NCI-H1436 treated with DMSO at 0.1 percent for 48 hours (cell line): ENCODE data around the gene KIF6.
"Not testable (repeated sequence)": the region's sequence is repeated elsewhere in the genome, so short reads cannot be mapped to it uniquely, and the experiment has no call there.

Experiments
- DNase-seq: peaks from one replicate; lab custom pipeline; 2025; lab: John Stamatoyannopoulos, UW

Gene KIF6

DNA sequence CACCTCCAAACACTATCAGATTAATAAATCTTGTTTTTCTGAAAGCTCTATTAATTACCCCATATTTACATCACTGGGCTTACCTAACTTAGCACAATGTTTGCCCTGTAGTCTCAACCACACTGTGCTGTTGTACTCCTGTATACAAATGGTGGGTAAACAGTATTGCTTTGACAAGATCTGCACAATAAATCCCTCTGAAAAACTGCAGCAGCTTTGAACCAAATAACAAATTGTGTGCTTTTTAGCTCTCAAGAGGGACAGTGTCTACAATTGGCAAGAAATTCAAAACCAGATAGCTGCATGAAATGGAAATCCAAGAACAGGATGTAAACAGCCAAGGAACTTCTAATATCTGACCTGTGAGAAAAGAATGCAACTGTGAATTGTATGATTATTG lies 10.4 kb downstream of the KIF6 start:
- DNase-seq: no peak

DNA sequence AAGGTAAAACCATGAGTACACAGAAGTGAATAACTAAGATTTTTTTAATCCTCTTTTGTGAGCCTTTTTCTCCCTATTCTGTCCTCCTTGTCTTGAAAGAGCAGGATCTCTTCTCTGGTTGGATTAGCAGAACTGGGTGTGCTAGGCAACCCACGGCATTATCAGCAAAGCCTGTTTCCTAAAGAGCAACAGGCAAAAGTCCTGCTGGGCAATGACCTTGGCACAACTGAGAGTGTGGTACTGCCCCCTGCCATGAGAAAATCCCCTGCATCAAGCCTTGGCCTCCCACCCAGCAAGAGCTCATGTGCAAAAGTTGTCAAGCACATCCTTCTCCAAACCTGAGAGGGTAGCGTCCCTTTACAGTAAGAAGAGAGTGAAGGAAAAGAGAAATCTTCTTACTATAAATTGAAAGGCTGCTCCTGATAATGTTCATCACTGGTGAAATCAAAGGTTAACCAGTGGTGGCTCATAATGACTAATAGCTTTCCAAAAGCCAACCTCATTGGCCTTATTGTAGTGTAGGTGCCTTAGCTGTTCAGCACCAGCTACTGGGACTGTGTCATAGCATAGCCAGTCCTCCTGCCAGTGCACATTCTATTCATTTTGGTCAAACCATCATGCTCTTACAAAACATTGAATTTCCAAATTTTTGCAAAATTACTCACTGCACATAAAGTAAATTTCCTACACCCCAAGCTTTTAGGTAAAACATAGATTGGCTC lies 17.1 kb downstream of the KIF6 start:
- no peak for DNase-seq

DNA sequence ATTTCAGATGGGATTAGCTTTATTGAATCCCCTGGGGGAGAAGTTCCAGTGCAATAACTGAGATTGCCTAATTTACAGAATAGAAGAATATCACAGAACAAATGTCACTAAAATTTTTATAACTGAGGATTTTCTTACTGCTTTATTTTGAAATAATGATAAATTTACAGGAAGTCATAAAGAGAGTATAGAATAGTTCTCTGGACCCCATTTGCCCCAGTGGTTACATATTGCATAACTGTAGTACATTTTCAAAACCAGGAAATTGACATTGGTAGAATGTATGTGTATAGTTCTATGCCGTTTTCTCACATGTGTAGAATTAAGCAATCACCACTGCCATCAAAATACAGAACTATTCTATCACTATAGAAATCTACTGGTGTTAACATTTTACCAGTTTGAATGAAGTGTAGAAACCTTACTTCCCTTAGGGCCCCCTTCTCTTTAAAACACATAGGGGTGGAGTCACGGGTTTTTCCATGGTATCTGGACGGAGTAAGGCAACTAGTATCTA lies 18.3 kb downstream of the KIF6 start:
- no peak for DNase-seq

DNA sequence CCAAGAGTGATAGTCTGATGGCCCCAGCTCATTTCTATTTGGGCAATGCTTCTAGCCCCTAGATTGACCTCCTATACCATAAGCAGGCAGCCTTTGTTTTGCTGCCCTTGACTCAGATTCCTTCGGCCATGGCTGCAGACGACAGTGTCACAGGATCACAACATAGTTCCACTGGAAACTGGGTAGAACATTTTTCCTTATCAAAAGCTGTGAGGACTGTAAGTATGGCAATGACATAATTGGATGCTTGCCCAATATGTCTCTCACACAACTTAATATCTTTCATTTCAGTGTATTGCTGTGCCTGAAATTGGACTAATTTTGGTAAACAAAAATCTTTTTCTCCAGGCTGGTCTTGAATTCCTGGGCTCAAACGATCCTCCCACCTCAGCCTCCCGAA lies 22.9 kb downstream of the KIF6 start:
- no peak for DNase-seq

GRCh38 chr6:39700362-39700761 lies 24.8 kb downstream of the KIF6 start:
- DNase-seq: no peak

DNA sequence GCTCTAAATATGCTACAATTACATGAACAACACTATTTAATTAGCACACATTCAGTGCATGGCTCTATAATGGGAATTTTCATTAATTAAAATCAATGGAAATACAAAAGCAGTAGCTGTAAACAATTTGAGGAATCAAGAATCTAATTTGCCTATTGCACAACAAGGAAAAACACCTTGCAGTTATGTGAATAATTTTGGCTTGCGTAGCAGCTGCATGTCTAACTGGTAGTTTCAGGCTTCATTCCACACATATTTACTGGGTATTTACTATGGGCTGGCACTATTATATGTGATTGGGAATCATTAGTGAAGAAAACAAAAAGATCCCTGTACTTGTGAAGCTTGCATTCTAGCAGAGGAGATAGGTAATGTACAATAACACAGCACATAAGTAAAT lies 26.4 kb downstream of the KIF6 start:
- DNase-seq: no peak

DNA sequence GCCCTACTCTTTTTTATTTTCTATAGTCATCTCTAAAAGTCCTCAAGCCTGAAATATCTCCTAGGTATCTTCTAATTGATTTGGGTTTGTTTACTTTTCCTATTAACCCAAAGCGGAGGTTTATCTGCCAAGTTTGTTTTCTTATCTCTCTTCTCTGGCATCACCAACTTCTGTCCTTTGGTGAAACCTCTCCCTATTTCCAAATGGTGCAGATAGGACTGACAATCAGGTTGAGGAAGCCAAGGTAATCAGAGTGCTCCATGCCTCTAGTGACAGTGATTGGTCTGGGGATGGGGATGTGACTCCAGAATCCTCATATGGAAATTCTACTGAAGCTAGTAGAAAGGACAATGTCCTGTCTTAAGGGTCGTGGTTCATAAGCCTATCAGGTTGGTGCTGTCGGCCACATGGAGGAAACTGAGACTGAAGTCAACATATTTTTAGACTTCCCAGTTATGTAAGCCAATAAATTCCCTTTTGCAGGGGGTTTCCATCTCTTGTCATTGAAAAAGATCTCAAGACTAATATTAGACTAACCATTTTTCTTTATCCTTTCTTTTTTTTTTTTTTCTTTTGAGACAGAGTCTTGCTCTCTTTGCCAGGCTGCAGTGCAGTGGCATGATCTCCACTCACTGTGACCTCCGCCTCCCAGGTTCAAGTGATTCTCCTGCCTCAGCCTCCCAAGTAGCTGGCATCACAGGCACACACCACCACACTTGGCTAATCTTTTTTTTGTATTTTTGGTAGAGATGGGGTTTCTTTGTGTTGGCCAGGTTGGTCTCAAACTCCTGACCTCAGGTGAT lies 28.0 kb downstream of the KIF6 start:
- no peak for DNase-seq

- DNase-seq: no peak
These were observed 29.8 kb downstream of the KIF6 start for GRCh38 chr6:39695447-39695846.

- no peak for DNase-seq
These were observed 32.0 kb downstream of the KIF6 start for GRCh38 chr6:39693206-39693605.

DNA sequence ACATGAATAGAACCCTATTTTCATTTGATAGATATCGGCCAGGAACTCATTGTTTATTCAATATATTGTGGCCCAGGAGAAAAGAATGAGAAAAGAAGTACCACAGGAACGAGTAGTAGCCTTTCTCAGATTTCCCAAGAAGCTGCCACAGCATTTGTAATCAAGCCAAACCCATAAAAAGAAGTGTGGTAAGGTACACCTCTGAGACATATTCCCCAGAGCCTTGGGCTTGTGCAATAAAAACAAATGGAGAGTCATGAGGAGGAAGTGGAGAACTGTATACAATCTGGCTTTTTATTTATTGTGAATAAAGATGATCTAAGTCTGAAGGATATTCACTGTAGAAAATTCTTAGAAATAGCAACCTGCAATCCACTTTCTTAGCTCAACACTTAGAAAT lies 36.7 kb downstream of the KIF6 start:
- no peak for DNase-seq

DNA sequence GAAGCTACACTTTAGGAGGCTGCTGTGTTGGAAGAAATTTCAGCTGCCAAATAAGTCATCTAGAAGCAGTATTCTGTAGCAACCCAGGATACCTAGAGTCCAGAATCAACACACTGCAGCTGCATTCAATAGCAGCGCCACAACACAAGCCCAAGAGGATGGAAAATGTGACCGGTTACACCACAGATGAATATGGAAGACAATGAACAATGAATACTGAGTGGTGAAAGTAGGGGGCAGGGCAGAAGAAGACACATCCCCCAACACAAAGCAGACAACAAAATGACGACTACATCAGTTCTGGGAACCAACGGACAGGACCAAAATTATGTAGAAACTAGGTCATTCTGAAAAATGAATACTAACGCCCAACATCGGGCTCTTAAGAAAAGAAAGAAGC lies 38.2 kb downstream of the KIF6 start:
- DNase-seq: no peak

GRCh38 chr6:39685938-39686337 lies 39.3 kb downstream of the KIF6 start:
- no peak for DNase-seq

DNA sequence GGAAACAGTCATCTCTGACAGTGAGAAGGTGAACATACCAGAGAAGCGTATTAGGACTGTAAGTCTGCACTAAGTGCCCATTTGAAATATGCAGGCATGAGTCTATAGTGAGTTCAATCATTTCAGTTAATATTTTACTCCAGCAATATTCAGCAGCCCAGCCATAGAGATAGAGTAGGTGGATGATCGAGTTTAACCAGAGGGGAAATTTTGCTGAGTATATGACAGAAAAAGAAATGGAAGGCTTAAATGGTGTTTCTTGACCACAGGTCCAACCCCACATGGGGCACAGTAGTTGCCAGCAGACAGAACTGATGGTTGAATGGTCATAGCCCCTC lies 39.8 kb downstream of the KIF6 start:
- DNase-seq: no peak

DNA sequence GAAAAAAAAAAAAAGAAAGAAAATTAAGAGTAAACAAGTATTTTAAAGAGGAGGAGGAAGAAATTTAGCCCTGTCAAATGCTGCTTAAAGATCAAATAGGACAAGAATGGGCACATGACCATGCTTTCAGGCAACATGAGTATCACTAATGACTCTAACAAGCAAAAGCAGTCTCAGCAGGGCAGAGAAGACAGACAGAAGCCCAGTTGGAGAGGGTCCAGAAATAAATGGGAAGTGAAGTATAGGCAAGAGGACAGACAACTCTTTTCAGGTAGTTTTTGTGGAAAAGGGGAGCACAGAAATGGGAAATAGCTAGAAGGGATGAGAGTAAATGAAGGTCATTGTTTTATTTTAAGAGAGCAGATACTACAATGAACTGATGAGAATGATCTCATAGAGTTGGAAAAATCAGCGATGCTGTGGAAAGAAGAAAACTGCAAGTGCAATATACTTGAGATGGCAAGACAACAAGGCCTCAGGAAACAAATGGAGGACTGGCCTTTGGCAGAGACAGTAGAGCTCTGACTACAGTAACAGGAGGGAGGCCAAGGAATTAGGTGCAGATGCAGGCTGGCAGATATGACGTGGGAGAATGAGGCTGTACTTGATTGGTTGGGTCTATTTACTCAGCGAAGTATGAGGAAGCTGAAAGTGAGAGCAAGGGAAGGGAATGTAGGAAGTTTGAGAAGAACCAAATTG lies 40.3 kb downstream of the KIF6 start:
- DNase-seq: no peak

DNA sequence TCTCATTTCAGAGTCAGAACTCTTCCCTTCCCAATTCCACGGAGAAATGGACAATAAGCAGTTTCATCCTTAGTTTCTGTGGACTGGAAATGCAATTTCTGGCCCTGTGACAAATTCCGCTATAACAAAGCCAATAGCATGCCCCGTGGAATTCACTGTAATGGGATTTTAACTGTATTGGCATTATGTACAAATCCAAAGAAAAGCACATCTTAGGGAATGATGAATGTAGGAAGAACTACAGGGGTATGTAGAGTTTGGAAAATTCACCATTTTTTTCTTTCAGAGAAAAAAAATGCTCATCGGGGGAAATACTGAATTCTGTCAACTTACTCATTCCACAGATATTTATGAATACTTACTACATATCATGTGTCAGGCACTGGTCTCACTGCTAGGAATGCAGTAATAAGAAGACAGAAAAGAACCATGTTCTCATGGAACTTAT lies 43.5 kb downstream of the KIF6 start:
- no peak for DNase-seq

DNA sequence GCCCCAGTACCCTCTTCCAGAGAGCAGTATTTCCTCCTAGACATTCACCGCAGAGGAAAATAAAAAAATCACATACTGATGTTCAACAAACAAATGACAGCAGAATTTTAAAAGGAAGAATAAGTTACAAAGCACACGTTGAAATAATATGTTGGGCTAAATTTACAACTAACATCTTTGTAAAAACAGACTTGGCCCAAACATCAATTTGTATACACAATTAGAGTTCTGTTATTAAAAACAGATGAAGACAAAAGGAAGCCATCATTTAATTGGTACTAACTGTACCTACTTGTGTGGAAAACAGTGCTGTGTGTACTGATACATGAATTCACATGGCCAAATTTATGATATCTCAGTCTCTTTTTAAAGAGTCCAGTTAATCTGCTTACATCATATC lies 46.3 kb downstream of the KIF6 start:
- DNase-seq: no peak

DNA sequence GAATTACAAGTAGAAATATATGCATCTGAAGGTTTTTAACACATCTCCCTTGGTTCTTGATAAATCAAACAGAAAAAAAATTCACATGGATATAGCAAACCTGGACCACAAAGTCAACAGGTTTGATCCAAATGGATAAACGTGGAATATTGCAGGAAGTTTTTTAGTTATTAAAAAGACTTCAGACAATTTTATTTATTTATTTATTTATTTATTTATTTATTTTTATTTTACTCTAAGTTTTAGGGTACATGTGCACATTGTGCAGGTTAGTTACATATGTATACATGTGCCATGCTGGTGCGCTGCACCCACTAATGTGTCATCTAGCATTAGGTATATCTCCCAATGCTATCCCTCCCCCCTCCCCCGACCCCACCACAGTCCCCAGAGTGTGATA lies 47.9 kb downstream of the KIF6 start:
- not testable (repeated sequence) for DNase-seq

- DNase-seq: no peak
These were observed 54.7 kb downstream of the KIF6 start for GRCh38 chr6:39670519-39670918.

- no peak for DNase-seq
These were observed 55.2 kb downstream of the KIF6 start for GRCh38 chr6:39669973-39670342.

GRCh38 chr6:39669207-39669972 lies 55.8 kb downstream of the KIF6 start:
- DNase-seq: no peak

- DNase-seq: no peak
These were observed 58.3 kb downstream of the KIF6 start for GRCh38 chr6:39666706-39667489.
